Retinal pigment epithelial cell (primary cell): ENCODE data around the gene TBC1D22A.

Experiments
- DNase-seq: peaks from one replicate; pipeline ENCODE4 v3.0.0-alpha.2; 2010; ENCODE audit warnings: low read depth
- H3K4me3 ChIP-seq: 2 replicates; pipeline ENCODE4 v1.5.1; 2011; ENCODE audit warnings: mild to moderate bottlenecking, low read length, control low read depth, moderate library complexity
- TF ChIP-seq, protein P1 (sequence below): conservative IDR thresholded peaks from 2 replicates; pipeline ENCODE4 v1.5.1; 2011; ENCODE audit warnings: low read depth, low read length, control low read depth, inconsistent platforms

The TBC1D22A gene

DNA sequence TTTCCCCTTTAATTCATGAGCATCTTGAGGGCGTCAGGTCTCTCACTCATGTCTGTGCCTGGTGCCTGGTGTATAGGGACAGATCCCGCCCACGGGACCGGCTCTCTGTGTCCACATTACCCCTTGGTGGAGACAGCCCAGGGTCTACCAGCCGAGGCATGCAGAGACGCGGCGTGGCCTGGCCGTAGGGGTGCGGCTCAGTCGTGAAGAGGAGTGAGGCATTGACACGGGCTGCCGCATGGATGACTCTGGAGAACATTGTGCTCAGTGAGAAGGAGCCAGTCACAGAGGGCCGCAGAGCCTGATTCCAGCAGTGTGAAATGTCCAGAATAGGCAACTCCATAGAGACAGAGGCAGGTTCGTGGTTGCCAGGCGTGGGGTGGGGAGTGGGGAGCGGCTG is 209.8 kb downstream of the TBC1D22A start:
- no peak for DNase-seq
- H3K4me3 ChIP-seq = no peak overlapping the region
- TF ChIP-seq, protein P1, sequence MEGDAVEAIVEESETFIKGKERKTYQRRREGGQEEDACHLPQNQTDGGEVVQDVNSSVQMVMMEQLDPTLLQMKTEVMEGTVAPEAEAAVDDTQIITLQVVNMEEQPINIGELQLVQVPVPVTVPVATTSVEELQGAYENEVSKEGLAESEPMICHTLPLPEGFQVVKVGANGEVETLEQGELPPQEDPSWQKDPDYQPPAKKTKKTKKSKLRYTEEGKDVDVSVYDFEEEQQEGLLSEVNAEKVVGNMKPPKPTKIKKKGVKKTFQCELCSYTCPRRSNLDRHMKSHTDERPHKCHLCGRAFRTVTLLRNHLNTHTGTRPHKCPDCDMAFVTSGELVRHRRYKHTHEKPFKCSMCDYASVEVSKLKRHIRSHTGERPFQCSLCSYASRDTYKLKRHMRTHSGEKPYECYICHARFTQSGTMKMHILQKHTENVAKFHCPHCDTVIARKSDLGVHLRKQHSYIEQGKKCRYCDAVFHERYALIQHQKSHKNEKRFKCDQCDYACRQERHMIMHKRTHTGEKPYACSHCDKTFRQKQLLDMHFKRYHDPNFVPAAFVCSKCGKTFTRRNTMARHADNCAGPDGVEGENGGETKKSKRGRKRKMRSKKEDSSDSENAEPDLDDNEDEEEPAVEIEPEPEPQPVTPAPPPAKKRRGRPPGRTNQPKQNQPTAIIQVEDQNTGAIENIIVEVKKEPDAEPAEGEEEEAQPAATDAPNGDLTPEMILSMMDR = no peak

DNA sequence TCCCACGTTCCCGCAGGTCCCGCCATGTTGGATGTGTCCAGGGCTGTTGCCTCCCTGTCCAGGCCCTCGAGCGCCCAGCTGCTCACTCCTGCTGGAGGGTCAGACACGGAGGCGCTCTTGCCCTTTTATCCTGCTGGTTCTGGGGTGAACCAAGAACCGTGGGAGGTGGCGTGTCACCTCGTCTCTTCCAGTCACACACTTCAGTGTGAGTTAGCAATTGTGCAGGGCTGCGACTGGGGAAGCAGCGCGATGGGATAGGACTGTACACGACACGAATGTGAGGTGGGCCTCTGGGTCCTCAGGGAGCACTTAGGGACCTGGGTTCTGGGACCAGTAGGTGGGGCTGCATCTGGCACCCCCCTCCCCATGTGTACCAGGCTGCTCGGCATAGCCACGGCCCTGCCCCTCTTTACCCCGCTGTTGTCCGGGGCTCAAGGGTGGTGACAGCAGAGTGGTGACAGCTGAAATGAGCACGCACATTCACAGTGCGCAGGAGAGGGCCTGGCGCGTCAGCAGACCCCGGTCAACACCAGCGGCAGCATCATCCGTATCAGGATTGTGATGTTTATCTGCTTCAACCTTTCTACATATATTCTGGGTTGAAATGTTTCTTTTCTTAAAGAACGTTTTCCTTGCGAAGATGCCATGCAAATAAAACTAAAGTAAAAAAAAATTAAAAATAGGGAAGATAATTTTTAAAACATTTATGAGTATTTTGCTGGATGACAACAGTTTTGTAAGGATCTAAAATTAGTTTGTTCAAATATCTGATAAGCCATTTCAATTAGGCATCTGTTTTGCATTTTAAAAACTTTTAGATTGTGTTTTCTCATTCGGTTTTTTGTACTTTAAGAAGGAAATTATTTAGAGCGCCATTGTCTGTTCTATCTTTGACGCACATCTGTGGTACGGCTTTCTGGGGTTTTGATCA is 210.7 kb downstream of the TBC1D22A start:
- no peak for DNase-seq
- TF ChIP-seq, protein P1 = no peak
- no peak overlapping the region for H3K4me3 ChIP-seq

DNA sequence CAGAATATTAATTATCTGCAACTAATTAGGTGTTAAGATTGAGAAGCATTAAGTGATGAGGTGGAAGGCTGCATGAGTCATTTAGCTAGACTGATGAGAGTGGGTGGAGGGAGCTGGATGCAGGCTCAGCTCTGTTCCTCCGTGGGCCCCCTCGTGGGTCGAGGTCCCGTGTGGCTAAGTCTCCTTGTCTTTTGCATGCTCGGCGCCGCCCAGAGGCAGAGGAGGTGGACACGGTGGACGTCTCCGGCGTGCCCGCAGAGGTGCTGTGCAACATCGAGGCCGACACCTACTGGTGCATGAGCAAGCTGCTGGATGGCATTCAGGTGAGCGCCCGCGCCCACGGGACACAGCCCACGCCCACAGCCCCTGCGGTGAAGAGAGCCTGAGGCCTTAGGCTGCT is 211.6 kb downstream of the TBC1D22A start:
- no peak overlapping the region for H3K4me3 ChIP-seq
- no peak for DNase-seq
- TF ChIP-seq, protein P1 = no peak

DNA sequence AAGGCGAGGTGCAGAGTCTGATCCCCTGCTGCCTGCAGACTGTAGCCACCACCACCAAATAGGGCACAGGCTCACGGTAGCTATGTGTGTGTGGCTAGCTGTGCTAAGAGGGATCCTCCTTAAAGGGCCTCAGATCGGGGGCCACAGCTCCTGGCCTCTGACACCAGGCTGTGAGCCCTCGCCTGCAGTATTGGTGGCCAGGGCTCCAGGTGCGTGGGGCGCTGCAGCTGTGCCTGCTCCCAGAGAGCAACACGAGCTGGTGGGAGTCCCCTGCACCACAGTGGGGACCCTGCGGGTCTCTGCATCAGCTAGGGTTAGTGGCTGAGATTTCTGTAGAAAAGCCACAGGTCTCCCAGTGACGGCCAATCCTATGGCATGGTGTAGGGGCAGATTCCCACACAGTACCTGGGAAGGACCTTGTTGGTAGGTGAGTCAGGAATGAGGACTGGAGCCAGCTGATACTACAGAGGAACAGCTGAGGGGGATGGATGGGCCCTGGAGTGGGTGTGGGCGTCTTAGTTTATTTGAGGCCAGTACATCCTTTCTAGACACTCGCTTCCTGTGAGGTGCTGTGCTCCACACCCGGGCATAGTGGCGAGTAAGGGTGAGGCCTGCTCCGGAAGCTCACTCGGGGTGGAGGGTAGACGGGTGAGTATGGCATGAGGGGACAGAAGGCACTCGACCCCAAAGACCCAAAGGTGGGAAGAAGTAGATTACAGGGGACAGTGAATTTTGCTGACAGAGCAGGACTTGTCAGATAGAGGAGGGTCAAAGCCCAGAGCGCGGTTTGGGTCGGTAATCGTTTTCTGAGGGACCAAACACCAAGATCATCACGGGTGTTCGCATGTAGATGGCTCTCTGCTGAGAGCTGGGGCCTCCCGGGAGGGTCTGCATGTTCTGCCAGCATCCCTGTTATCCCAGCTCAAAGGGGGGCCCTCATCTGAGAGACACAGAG is 212.5 kb downstream of the TBC1D22A start:
- TF ChIP-seq, protein P1 = no peak
- H3K4me3 ChIP-seq = no peak overlapping the region

DNA sequence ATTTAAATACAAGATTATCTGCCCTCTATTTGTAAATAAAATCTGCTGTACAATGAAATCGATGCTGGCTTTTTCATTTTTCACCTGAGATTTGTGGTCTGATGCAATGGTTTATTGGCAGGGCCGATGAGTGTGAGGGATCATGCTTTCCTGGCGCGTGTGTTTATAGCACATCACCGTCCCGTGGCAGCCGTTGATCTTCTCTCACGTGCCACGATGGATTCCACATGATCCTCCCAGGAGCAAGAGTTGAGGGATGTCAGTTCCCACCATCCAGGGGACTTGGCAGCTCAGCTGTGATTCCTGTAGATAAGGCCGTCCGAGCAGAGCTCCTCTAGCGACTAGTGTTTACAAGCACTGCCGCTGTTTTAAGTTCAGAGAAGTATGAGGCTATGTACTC is 213.7 kb downstream of the TBC1D22A start:
- TF ChIP-seq, protein P1 = no peak
- no peak overlapping the region for H3K4me3 ChIP-seq
- no peak for DNase-seq

More for the DNA sequence above, 212.5 kb downstream of the TBC1D22A start:
- DNase-seq = no peak

DNA sequence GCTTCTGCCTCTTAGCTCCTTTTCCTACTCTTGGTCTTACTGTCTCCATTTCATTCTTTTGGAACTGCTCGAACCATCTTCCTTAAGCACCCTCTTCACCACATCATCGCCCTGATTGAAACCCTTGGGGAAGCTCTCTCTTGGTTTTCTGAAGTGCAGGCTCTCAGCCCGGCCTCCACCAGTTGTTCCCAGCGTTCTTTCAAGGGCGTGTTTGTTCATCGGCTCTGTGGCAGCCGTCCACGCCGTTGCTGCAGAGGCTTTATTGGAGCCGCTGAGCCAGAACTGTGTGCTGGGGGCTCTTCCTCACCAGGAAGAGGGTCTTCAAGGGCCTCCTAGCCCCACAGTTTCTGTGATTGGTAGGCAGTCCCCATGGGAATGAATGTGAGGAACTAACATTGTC is 214.1 kb downstream of the TBC1D22A start:
- TF ChIP-seq, protein P1 = no peak
- no peak overlapping the region for H3K4me3 ChIP-seq
- no peak for DNase-seq
